ENCODE results near the gene PRRG2. TPM values are rescaled to one million over a fixed set of nuclear protein-coding genes. Genes with fewer than 3 reads are reported as not detected.

The PRRG2 gene
- total RNA-seq, 4 donors from 2014 or later = 0.17 to 2.5 (median 1.6) TPM; not detected in 1

DNA sequence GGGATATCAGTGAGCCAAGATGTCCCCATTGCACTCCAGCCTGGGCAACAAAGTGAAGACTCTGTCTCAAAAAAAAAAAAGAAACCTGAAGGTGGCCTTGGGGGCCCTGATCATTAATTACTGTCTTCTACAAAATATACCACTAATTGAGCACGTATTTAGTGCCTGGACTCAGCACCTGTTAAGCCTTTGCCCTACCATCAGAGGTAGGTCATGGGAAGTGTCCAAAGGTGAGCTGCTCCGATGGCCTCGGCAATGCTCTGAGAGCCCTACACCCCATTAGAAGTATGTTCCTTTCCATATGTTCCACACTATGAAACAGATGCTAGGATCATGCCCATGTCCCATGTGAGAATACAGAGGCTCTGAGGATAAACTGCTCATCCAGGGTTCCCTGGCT is 21.7 kb upstream of the PRRG2 start:
- H3K36me3 ChIP-seq = peaks cover 27 to 65% (median 56%) of the 10 kb centered on the region in 4 donors
- TF ChIP-seq EP300 (IDR thresholded peaks at IDR 0.05) = no peak
- no peak for TF ChIP-seq POLR2A (IDR thresholded peaks at IDR 0.05; ENCODE audit: low read depth)
- no peak for TF ChIP-seq POLR2AphosphoS5 (IDR thresholded peaks at IDR 0.05)
- TF ChIP-seq, protein P1, sequence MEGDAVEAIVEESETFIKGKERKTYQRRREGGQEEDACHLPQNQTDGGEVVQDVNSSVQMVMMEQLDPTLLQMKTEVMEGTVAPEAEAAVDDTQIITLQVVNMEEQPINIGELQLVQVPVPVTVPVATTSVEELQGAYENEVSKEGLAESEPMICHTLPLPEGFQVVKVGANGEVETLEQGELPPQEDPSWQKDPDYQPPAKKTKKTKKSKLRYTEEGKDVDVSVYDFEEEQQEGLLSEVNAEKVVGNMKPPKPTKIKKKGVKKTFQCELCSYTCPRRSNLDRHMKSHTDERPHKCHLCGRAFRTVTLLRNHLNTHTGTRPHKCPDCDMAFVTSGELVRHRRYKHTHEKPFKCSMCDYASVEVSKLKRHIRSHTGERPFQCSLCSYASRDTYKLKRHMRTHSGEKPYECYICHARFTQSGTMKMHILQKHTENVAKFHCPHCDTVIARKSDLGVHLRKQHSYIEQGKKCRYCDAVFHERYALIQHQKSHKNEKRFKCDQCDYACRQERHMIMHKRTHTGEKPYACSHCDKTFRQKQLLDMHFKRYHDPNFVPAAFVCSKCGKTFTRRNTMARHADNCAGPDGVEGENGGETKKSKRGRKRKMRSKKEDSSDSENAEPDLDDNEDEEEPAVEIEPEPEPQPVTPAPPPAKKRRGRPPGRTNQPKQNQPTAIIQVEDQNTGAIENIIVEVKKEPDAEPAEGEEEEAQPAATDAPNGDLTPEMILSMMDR (IDR thresholded peaks at IDR 0.05) = no peak
- H3K27ac ChIP-seq (replicated peaks in 1 of 4) = no peak overlapping the region
- no peak overlapping the region for H3K4me3 ChIP-seq
- intact Hi-C loops (cut with DNase I) = no loop called here
- no peaks in the 10 kb centered on the region for H3K27me3 ChIP-seq
- H3K4me1 ChIP-seq = peaks cover 8 to 37% (median 27%) of the 10 kb centered on the region in 4 donors
- H3K9me3 ChIP-seq = no peaks in the 10 kb centered on the region
- WGBS = 93% methylated on average over 3 of the region's 3 CpGs
- no peak for DNase-seq (ENCODE audit: extremely low spot score)

DNA sequence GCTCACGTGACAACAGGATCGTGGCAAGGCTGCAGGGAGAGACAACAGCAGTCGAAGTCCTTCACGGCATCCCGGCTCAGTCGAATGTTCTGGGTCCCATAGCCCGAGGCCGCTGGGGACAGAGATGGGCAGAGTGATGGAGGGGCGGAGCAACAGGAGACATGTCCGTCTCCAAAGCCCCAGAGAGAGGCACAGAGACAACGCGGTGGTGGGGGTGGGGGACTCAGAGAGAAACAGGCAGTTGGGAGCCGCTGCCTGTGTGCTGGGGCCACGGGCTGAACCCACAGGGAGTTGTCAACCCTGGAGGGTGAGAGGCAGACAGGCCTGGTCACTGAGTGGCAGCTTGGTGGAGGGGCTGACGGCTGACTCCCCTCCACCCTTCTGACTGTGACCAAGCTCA is 21.2 kb upstream of the PRRG2 start:
- H3K4me1 ChIP-seq = peaks cover 8 to 38% (median 29%) of the 10 kb centered on the region in 4 donors
- WGBS = 80% methylated on average over 13 of the region's 15 CpGs
- no peaks in the 10 kb centered on the region for H3K27me3 ChIP-seq
- H3K36me3 ChIP-seq = peaks cover 27 to 61% (median 52%) of the 10 kb centered on the region in 4 donors
- no peaks in the 10 kb centered on the region for H3K9me3 ChIP-seq
- TF ChIP-seq POLR2A (IDR thresholded peaks at IDR 0.05; ENCODE audit: low read depth) (no peak), POLR2AphosphoS5 (IDR thresholded peaks at IDR 0.05) (no peak), EP300 (IDR thresholded peaks at IDR 0.05) (no peak)
- TF ChIP-seq, protein P1 (IDR thresholded peaks at IDR 0.05) = no peak
- intact Hi-C loops (cut with DNase I) = loop anchor here (10.0 kb wide), 1 partner anchor 165 kb away; no protein-coding TSS in a partner anchor
- no peak overlapping the region for H3K4me3 ChIP-seq
- no peak for DNase-seq (ENCODE audit: extremely low spot score)
- peak overlapping the region in 1 of 4 donors; percentile 33 for H3K27ac ChIP-seq (replicated peaks in 1 of 4)

DNA sequence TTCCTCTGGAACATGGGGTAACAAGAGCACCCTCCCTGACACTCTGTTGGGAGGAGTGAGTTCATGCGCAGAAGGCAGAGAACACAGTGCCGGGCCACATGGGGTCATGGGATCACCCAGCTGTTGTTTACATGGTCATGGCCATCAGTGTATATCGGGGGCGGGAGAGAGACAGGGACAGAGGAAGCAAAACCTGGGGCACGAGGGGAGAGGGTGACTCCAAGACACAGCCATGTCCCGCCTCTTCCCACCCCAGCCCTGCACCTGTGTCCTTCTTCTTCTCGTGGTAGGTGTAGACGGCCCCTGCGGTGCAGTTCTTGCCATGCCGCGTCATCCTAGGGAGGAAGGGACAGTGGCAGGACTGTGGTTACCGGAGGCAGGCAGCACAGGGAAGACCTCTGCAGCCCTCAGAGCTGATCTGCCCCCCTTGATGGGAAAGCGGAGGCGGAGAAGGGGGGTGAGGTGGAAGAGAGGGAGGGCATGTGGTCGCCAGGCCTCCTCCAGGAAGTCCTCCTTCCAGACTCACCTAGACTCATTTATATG is 20.7 kb upstream of the PRRG2 start:
- no peak for TF ChIP-seq POLR2A (IDR thresholded peaks at IDR 0.05; ENCODE audit: low read depth)
- TF ChIP-seq POLR2AphosphoS5 (IDR thresholded peaks at IDR 0.05) = no peak
- TF ChIP-seq EP300 (IDR thresholded peaks at IDR 0.05) = no peak
- TF ChIP-seq, protein P1 (IDR thresholded peaks at IDR 0.05) = no peak
- H3K4me1 ChIP-seq = peaks cover 12 to 39% (median 31%) of the 10 kb centered on the region in 4 donors
- H3K9me3 ChIP-seq = no peaks in the 10 kb centered on the region
- H3K27me3 ChIP-seq = no peaks in the 10 kb centered on the region
- H3K27ac ChIP-seq (replicated peaks in 1 of 4) = peak overlapping the region in 1 of 4 donors; percentile 33
- intact Hi-C loops (cut with DNase I) = loop anchor here (10.0 kb wide), 1 partner anchor 166 kb away; no protein-coding TSS in a partner anchor
- no peak for DNase-seq (ENCODE audit: extremely low spot score)
- H3K36me3 ChIP-seq = peaks cover 27 to 56% (median 48%) of the 10 kb centered on the region in 4 donors
- 69% methylated on average over 15 of the region's 15 CpGs for WGBS
- no peak overlapping the region for H3K4me3 ChIP-seq

DNA sequence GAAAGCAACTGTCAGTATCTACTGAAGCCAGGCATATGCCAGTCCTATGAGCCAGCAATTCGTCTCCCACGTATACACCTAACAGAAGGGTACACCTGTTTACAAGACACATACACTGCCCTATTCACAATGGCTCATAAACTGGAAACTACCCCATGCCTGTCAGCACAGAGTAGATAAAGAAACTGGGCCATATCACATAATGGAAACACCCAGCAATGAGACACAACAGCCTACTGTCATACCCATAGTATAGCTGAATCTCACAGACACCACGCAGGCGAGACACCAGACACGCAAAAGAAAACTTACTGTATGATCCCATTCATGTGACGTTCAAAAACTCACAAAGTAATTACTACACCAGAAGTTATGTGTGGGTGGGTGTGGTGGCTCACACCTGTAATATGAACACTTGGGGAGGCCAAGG is 16.5 kb upstream of the PRRG2 start:
- no peaks in the 10 kb centered on the region for H3K9me3 ChIP-seq
- no peak overlapping the region for H3K4me3 ChIP-seq
- intact Hi-C loops (cut with DNase I) = loop anchor here (10.0 kb wide), 1 partner anchor 170 kb away; no protein-coding TSS in a partner anchor
- no peaks in the 10 kb centered on the region for H3K27me3 ChIP-seq
- 78% methylated on average over 6 of the region's 6 CpGs for WGBS
- TF ChIP-seq EP300 (IDR thresholded peaks at IDR 0.05) (no peak), POLR2AphosphoS5 (IDR thresholded peaks at IDR 0.05) (no peak), POLR2A (IDR thresholded peaks at IDR 0.05; ENCODE audit: low read depth) (no peak)
- TF ChIP-seq, protein P1 (IDR thresholded peaks at IDR 0.05) = no peak
- H3K36me3 ChIP-seq = peaks cover 2 to 15% (median 8%) of the 10 kb centered on the region in 4 donors
- H3K4me1 ChIP-seq = peaks cover 17 to 40% (median 34%) of the 10 kb centered on the region in 4 donors
- DNase-seq (ENCODE audit: extremely low spot score) = no peak
- no peak overlapping the region for H3K27ac ChIP-seq (replicated peaks in 1 of 4)

Measured in esophagus muscularis mucosa (tissue), 4 donors.